AG08396 (cell line): Measurements from ENCODE around the gene LYZL2.
A peak's percentile ranks its signal among the peaks of the same experiment; 100 is the strongest.
"Not testable (repeated sequence)": the region's sequence is repeated elsewhere in the genome, so short reads cannot be mapped to it uniquely, and the experiment has no call there.

Experiments used
- DNase-seq: peaks from one replicate; pipeline ENCODE4 v3.0.0; 2012; ENCODE audit warnings: low spot score, mixed read lengths

The LYZL2 gene

GRCh38 chr10:30637881-30638467 lies 8.4 kb upstream of the LYZL2 start:
- DNase-seq, result peak; percentile 73

DNA sequence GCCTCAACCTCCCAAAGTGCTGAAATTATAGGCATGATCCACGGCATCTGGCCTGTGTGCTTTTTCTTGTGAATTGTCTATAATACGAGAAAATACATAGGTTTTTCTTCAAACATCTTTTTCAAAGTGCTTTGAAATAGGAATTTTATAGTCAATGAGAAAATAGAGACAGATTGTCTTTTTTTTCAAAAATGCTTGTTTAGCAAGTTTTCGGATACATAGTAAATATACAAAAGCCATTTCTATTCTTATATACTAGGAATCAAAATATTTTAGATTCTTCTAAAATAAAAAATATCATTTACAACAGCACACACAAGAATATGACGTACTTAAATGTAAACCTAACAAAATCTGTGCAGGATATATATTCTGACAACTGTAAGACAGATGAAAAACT lies 1.6 kb upstream of the LYZL2 start:
- DNase-seq, result no peak

DNA sequence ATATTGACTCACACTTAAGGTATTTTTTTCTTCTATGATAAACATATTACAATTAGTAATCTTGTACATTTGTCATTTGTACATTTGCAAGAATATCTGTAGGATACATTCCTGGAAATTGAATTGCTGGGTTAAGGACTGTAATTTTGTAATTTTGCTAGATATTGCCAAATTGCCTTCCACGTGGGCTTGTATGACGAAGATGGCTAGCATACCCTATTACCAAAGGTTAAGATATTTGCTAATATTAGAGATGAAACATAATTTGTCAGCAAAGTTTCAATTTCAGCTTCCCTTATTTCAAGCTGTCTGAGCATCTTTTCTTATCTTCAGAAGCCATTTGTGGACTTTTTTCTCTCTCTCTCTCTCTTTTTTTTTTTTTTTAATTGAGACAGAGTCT lies 1.0 kb upstream of the LYZL2 start:
- DNase-seq, result no peak

- not testable (repeated sequence) for DNase-seq
These were observed 977 bp downstream of the LYZL2 start for GRCh38 chr10:30628576-30628975.

DNA sequence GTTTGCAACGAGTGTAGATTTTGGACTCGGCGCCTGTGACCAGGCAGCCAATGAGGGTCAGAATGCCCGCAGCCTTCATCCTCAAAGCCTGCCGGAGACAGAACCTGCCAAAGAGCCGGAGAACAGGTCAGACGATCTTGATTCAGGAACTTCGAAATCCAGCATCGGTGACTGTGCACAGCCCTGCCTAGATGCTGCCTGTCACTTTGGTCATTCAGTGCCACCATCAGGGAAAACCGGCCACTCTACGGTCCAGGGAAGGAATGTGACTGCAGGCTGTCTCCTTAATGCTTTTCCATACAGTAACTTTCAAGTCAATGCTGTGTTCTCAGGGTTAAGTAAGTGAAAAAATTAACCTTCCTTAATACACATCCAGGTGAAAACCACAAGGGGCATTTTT lies 2.7 kb downstream of the LYZL2 start:
- not testable (repeated sequence) for DNase-seq

GRCh38 chr10:30626196-30626595 lies 3.4 kb downstream of the LYZL2 start:
- not testable (repeated sequence) for DNase-seq

DNA sequence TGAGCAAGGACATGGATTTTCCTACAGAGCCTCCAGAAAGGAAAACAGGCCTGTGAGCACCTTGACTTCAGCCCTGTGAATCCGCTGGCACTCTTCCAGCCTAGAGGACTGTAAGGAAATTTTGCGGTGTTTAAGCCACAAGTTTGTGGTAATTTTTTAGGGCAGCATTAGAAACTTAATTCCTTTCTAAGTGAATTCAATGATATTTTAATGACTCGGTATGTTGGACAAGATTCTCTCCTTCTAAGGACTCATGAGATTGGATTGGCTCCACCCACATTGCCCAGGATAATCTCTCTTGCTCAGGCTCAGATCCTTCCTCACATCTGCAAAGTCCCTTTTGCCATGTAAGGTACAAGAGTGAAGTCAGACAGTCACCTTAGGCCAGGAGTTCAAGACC lies 4.5 kb downstream of the LYZL2 start:
- DNase-seq, result peak; percentile 12

GRCh38 chr10:30619966-30620365 lies 9.6 kb downstream of the LYZL2 start:
- DNase-seq, result no peak

DNA sequence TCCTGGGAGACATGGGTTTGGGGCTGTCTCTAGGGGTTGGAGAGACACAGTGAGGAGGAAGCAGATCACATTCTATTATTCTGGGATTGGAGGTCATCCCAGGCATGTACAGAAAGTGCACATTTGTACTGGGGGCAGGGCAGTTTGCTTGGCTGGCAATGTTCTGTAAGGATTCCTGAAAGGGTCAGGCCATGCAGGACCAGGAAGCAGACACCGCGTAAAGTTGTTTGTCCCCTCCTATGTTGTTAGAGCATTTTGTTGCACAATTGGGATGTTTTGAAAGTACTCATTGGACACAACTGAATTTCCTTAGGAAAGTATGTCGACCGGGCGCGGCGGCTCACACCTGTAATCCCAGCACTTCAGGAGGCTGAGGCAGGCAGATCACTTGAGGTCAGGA lies 12.5 kb downstream of the LYZL2 start:
- no peak for DNase-seq

- DNase-seq, result not testable (repeated sequence)
These were observed 18.5 kb downstream of the LYZL2 start for GRCh38 chr10:30611041-30611440.

DNA sequence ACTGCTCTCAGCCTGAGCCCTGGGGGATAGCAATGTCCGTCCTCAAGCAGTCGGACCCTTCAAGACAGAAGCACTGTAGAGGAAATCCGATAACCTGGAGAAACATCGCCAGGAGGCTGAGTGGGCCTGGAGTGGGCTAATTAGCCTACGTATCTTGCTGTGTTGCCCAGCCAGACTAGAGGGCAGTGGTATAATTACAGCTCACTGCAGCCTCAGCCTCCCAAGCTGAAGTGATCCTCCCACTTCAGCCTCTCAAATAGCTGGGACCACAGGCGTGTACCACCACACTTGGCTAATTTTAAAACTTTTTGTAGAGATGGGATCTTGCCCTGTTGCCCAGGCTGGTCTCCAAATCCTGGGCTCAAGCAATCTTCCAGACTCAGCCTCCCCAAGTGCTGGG lies 21.7 kb downstream of the LYZL2 start:
- DNase-seq, result no peak

- no peak for DNase-seq
These were observed 23.2 kb downstream of the LYZL2 start for GRCh38 chr10:30606313-30606712.

GRCh38 chr10:30605341-30606121 lies 24.0 kb downstream of the LYZL2 start:
- not testable (repeated sequence) for DNase-seq

DNA sequence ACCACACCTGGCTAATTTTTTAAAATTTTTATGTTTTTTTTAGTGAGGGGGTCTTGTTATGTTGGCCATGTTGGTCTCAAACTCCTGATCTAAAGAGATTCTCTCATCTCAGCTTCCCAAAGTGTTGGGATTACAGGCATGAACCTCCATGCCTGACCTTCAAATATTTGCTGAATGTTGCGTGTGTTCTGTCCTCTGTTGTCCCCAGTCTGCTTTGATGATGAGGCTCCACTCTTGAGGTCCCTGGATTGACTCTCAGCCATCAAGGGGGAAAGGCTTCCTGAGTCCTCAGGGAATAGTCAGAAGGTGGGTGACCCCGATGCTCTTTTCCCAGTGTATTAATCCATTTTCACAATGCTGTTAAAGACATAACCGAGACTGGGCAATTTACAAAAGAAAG lies 26.0 kb downstream of the LYZL2 start:
- DNase-seq, result no peak

- DNase-seq, result no peak
These were observed 26.8 kb downstream of the LYZL2 start for GRCh38 chr10:30602747-30603146.

DNA sequence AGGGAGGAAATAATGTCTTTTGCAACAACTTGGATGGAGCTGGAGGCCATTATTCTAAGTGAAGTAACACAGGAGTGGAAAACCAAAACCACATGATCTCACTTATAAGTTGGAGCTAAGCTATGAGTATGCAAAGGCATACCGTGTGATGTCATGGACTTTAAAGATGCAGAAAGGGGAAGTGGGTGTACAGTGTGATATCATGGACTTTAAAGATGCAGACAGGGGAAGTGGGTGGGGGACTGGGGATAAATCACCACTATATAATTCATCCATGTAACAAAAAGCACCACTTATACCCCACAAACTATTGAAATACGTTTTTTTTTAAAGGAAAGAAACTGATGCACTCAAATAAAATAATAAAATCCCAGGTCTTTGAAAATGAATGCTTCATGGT lies 29.5 kb downstream of the LYZL2 start:
- DNase-seq, result no peak

DNA sequence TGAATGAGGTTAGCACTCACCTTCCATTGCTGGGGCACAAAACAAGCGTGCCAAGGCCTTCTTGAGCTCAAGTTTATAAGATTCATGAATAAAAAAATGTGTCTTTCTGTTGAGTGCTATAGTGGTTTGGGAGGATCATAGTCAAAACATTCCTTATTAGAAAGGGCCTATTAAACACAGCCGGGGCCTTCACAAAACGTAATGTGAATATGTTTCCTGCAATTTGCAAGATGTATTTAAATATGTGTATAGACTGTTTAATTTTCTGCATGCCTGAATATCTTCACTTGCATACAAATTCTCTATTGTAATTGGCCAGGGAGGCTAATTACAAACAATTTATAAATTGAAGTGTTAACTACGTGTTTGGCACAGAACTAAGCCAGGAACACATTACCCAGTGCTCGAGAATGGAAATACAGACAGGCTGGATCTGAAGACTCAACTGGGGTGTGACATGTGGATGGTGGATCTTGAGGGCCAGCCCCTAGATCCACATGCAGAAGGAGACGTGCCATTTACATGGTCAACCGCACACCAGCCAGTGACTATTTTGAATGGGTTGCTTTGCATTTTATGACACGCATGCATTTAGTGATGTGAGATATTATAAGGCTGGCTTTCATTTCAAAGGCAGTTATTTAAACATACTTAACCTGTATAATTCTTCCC lies 31.3 kb downstream of the LYZL2 start:
- no peak for DNase-seq

- DNase-seq, result not testable (repeated sequence)
These were observed 32.1 kb downstream of the LYZL2 start for GRCh38 chr10:30597433-30597824.

DNA sequence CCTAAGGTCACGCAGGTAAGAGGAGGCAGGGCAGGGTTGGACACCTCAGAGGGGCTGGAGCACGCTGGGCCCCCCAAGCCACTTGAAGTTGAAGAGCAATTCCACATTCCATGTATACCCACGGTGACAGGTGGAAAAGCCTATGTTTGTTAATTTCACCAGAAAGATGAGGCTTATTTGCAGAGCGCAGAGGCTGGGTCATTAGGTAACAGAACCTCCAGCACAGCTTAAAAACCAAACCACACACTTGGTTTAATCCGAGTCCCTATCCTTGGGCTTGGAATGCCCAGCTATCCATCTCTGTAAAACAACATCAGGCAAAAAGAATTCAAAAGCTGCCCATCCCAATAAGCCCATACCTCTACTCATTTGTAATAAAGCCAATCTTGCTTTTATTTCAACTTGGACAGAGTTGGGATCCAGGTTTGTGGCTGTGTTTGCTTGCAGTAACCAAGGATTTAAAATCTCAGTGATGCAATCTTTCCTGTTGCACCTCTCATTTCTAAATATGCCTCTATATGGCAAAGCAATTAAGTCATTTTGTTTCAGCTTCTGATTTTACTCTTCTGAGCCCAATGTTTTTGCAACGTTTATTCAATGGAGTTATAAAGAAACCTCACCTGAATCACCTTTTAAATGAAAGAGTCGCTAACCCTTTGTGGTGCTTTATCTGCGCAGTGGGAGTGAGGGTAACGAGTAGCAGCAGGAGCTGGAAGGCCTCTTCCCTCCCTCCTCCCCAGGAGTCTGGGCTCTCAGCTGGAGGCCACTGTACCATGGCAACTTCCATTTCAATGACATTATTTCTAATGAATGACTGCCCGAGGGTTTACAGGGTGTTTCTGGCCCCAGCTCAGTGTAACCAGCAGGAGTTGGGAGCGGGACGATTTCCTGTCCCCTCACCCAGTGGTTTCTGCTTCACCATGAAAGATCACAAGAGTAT lies 32.8 kb downstream of the LYZL2 start:
- DNase-seq, result not testable (repeated sequence)

- no peak for DNase-seq
These were observed 33.5 kb downstream of the LYZL2 start for GRCh38 chr10:30596013-30596412.

GRCh38 chr10:30594077-30594476 lies 35.5 kb downstream of the LYZL2 start:
- no peak for DNase-seq

DNA sequence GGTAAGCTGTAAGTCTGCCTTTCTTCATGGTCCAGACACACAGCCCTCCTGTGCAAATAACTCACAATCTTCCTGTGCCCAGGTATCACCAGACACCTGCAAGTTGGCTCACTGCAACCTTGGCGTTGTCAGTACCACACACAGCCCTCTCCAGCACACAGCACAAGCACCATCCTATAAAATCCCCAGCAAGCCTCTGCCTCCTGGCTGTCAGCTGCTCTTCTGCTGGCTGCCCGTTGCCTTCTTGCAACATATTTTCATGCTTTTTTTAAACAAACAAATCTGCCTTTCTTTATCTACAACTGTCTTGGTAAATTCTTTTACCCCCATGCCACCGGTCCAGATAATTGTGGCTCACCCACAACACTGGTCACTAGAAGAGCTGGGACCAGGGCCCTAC lies 36.8 kb downstream of the LYZL2 start:
- not testable (repeated sequence) for DNase-seq
